Activated naive CD4-positive, alpha-beta T cell treated with anti-CD3 and anti-CD28 coated beads, Interleukin-2, amount 10 ng/mL, durations not matched to agents 5 hours and 36 hours (primary cell): Measurements from ENCODE around the gene SURF4. TPM values are rescaled to one million over a fixed set of nuclear protein-coding genes. Genes with fewer than 3 reads are reported as not detected.

ENCODE experiments used
- total RNA-seq, 2 experiments: library from RNA; stranded (reverse); gene quantifications; one replicate each; pipeline ENCODE4 v1.2.3, GENCODE V29; 2021

The SURF4 gene
- total RNA-seq, result 100 to 1,000 TPM; 127 to 138 TPM

DNA sequence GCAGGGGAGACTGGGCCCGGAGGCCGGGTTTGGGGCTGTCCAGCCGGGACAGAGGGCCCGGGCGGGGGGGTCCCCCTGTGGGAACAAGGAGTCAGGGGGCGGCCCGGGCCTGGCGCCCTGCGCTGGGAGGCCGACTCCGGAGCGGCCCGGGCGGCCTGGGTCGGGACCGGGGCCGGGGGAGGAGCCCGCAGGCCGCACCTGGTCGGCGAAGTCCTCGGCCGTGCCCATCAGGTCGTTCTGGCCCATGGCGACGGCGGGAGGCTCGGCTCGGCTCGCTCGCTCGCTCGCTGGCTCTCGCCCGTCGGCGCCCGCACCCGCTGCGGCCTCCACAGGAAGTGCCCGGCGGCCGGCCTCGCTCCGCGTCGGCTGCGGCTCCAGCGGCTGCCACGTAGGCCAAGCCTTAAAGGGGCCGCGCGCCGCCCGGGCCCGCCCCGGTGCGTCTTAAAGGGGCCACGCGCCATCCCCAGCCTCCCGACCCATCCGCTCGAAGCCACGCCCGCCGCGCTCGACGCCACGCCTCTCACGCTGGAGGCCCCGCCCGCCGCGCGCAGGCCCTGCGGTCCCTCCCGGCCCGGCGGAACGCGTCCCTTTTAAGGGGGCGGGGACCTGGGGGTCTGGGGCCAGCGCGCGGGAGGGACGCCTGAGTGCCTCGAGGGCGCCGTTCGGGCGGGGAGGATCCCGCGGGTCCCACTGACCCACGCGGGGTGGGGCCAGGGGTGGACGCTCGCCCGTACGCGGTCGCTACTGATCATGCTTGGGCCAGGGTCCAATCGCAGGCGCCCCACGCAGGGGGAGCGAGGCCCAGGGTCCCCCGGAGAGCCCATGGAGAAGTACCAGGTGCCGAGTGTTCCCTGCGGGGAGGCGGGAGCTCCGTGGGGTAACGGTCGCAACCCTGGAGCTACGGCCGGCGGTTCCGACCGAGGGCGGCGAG lies at the start of gene SURF4, which contains the start of gene STKLD1:
Gene SURF4, minus strand, starts transcription at position 337 of the 931 bp plus-strand sequence. Its CDS starts 91 bp downstream, at position 246.
Gene STKLD1, plus strand, starts transcription at position 643 of the 931 bp plus-strand sequence. Its CDS starts 108 bp downstream, at position 751.

DNA sequence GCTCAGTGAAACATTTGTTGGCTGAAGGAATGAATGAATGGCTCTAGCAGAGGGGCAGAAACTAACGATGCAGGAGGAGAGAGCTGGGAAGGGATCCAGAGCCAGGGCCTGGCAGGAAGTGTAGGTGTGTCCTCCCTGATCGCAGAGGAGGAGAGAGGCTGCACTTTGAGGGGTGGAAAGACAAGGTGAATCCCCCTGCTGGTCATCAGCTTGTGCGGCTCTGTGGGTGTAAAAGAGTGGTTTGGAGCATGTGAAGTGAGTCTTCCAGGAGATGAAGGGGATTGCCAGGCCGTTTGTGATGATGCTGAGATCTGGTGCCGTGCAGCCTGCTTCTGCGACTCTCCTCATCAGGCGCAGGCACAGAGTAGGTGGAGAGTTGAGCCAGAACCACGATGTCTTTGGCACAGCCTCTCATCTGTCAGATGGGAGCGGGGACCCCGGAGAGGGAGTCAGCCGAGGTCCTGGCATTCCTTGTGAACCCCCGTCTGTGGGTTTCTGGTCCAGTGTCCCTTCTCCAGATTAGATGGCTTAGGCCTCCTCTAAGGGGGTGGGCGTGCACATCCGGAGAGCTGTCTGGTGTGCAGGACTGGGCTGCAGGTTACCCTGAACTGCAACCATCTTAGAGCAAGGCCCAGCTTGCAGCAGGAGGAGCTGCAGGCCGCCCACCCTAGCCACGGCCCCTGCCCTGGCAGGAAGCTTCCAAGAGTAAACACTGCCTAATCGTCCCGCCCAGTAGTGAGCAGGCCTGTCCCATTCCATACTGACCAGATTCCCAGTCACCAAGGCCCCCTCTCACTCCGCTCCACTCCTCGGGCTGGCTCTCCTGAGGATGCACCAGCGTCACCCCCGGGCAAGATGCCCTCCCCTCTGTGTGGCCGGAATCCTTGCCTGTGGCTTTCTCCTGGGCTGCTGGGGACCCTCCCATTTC lies 46.0 kb upstream of the SURF4 start, which contains the start of gene ADAMTS13:
Gene ADAMTS13, plus strand, starts transcription at position 753 of the 928 bp plus-strand sequence. Its CDS starts 77 bp downstream, at position 830.

DNA sequence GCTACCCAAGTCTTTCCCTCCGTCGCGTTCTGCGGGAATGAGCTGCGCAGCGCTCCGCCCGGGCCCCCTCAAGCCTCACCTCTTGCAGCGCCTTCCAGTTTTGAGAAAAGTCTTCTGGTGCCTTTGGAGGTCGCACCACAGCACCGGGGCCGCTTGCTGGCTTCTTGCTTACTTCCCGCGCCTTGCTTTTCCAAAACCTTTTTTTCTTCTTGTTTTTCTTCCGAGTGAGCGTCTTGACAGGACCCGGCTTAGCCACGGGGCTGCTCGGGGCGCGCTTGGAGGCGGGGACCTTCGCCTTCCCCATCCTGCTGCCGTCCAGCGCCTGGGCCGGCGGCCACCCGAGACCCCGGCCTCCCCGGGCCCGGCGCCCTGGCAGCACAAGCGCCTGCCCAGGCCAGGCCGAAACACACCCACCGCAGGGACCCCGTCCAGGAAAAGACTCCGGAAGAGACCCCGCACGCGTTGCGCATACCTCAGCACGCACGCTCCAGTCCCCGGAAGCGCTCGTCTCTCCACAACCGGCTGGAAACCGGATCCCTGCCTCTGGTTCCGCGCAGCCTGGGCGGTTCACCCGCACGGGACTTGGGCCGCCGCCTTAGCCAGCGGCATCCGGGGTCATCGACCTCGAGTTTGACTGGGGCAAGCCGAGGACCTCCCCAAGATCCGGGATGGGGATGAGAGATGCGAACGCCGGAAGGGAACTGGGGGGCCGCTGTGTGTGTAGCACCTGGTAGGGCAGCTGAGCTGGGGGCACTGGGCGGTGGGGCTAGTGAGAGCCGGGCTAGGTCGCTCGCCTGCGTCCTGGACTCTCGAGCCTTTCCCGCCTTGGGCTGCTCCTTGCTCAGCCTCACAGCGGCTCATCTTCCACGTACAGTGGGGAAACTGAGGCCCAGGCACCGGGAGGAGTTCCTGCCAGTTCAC lies 41.9 kb upstream of the SURF4 start, which contains the start of gene REXO4:
Gene REXO4, minus strand, starts transcription at position 470 of the 921 bp plus-strand sequence. Its CDS starts 166 bp downstream, at position 304.

DNA sequence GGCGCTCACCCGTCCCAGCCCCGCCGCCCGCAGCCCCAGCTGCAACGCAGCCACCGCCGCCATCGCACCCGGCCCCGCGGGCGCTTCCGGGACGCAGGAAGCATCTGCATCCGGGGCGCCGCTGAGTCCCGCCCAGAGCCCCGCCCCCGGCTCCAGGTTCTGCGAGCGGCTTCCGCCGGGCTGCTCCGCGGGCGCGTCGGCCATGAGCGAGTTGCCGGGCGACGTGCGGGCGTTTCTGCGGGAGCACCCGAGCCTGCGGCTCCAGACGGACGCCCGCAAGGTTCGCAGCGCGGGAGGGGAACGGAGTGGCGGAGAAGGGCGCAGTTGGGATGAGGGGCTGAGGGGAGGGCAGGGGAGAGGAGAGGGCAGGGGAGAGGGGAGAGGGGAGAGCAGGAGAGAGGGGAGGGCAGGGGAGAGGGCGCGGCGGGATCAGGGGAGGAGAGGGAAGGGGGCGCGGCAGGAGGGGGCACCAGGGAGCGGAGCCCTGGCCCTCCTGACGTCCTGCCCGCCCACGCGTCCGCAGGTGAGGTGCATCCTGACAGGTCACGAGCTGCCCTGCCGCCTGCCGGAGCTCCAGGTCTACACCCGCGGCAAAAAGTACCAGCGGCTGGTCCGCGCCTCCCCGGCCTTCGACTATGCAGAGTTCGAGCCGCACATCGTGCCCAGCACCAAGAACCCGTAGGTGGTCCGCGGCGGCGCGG lies 19.3 kb downstream of the SURF4 start, which contains the start of the genes SURF1 and SURF2:
Gene SURF1, minus strand, starts transcription at position 97 of the 701 bp plus-strand sequence. Its CDS starts 34 bp downstream, at position 63.
Gene SURF2, plus strand, starts transcription at position 160 of the 701 bp plus-strand sequence. Its CDS starts 43 bp downstream, at position 203.

DNA sequence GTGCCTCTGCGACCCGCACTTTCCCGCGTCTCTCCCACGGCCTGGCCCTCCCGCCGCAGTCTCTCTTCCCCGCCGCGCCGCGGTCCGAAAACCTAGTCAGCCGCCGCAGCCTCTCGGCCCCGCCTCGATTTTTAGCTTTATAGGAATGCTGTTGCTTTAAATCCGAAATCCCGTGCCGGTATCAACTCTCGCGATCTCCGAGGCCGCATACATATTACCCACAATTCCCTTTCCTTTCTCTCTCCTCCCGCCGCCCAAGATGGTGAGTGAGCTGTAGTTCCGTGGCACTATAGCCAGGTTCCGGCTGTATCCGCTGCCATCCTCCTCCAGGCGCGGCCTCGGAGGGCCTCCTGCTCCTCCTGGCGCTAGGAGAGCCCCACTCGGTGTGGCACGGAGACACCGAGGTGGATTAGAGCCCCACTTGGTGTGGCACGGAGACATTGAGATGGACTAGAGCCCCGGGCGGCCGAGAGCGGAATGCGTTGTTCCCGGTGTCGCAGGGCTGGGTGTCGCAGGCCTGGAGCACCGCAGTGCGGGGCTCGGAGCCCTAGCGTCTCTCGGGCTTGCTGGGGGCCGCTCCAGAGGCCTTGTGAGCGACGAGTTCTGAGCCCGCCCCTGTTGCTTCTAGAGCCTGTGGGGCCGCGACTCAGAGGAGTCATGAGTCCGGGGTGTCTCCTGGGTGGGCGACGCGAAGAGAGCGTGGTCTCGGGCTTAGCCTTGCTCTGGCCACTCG lies 27.7 kb downstream of the SURF4 start, which contains the start of the genes MED22 and RPL7A:
Gene MED22, minus strand, starts transcription at position 147 of the 733 bp plus-strand sequence. CDS start 1,469 bp downstream, outside the sequence.
Gene RPL7A, plus strand, starts transcription at position 234 of the 733 bp plus-strand sequence. Its CDS starts 26 bp downstream, at position 260.

DNA sequence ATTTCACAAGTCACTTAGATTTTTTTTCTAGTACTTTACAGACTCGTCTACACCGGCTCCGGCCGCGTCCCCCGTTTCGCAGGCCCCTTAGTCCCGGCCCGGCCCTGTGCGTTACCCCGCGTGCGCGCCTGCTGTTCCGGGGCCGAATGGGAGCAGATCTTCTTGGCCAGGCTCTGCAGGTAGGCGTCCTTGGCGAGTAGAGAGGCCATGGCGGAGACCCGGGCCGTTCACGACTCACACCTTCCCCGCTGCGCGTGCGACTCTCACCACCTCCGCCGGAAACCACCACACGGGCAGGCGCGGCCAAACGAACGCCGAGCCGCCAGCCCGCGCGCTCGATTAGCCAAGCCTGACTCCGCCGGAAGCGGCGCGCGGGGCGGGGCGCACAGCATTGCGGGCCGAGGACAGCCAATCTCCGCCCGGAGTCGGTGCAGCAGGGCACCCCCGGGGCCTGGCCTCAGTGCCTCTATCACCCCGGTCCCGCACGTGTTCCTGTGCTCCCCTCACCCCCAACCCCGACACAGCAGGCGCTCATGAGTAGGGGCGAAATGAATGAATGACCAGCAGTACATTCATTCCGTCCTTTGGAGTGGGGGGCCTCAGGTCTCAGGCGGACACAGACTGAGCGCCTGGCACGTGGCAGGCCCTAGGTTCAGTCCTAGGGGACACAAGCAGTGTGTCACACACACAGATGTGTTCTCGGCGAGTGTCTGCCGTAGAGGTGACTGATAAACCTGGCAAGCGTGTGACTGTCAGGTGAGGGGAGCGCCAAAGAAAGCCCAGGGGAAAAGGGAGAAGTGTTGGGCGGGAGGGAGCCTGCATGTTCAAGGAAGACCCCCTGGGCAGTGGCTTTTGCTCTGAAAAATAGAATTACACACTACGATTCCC lies 39.7 kb downstream of the SURF4 start, which contains the start of gene SURF6:
Gene SURF6, minus strand, starts transcription at position 265 of the 888 bp plus-strand sequence. Its CDS starts 56 bp downstream, at position 209.

Other genes starting within 250 kb of the SURF4 start
- 1 to 10 TPM; 4.7 to 5.1 TPM for gene GBGT1, start 212.1 kb downstream of the SURF4 start, total RNA-seq
- not detected for gene OBP2B, start 166.8 kb downstream of the SURF4 start, total RNA-seq
- gene ABO, start 100.9 kb downstream of the SURF4 start, total RNA-seq, result under 1 TPM; 0.22 to 0.50 TPM
- 10 to 100 TPM; 17.0 to 17.9 TPM for gene SURF6, start 39.9 kb downstream of the SURF4 start, total RNA-seq
- gene MED22, start 27.9 kb downstream of the SURF4 start, total RNA-seq, result 10 to 100 TPM; 22.9 to 23.1 TPM
- gene RPL7A, start 27.8 kb downstream of the SURF4 start, total RNA-seq, result 1,000 to 10,000 TPM; 2,499 to 2,534 TPM
- gene SURF1, start 19.6 kb downstream of the SURF4 start, total RNA-seq, result 10 to 100 TPM; 38.3 to 40.0 TPM
- 10 to 100 TPM; 15.1 to 16.5 TPM for gene SURF2, start 19.5 kb downstream of the SURF4 start, total RNA-seq
- 1 to 10 TPM; 1.0 to 1.1 TPM for gene STKLD1, start 306 bp upstream of the SURF4 start, total RNA-seq
- 10 to 100 TPM; 22.1 to 27.4 TPM for gene REXO4, start 42.0 kb upstream of the SURF4 start, total RNA-seq
- 1 to 10 TPM; 1.6 to 1.7 TPM for gene ADAMTS13, start 46.3 kb upstream of the SURF4 start, total RNA-seq
- gene CACFD1, start 83.9 kb upstream of the SURF4 start, total RNA-seq, result 1 to 10 TPM; 1.6 to 1.9 TPM
- gene SLC2A6, start 103.0 kb upstream of the SURF4 start, total RNA-seq, result 1 to 10 TPM; 3.0 TPM
- not detected for gene MYMK, start 148.9 kb upstream of the SURF4 start, total RNA-seq
- gene ADAMTSL2, start 158.6 kb upstream of the SURF4 start, total RNA-seq, result not detected
- not detected for gene FAM163B, start 233.3 kb upstream of the SURF4 start, total RNA-seq